ENCODE results near the gene FAM107A. TPM values are rescaled to one million over a fixed set of nuclear protein-coding genes. Genes with fewer than 3 reads are reported as not detected.

FAM107A gene
- total RNA-seq, 1 donor from 2014 or later = 2.3 TPM

GRCh38 chr3:58576716-58577115 lies 475 bp downstream of the FAM107A start:
- Mint-ChIP-seq H3K27ac (ENCODE audit: unreplicated experiment) (no peak overlapping the region), H3K4me3 (no peak overlapping the region), H3K36me3 (ENCODE audit: low read depth) (no peaks in the 10 kb centered on the region), H3K27me3 (ENCODE audit: low read depth) (peaks cover 15% of the 10 kb centered on the region), H3K9me3 (peaks cover 1% of the 10 kb centered on the region), H3K4me1 (peaks cover 51% of the 10 kb centered on the region)
- TF ChIP-seq CTCF (conservative IDR thresholded peaks at IDR 0.05) = no peak
- DNase-seq (ENCODE audit: low read depth, low spot score) = no peak

GRCh38 chr3:58575971-58576652 lies 1.1 kb downstream of the FAM107A start:
- TF ChIP-seq CTCF (conservative IDR thresholded peaks at IDR 0.05) = no peak
- H3K36me3 Mint-ChIP-seq (ENCODE audit: low read depth) = no peaks in the 10 kb centered on the region
- no peak overlapping the region for H3K27ac Mint-ChIP-seq (ENCODE audit: unreplicated experiment)
- no peak for DNase-seq (ENCODE audit: low read depth, low spot score)
- H3K4me1 Mint-ChIP-seq = peaks cover 45% of the 10 kb centered on the region
- H3K27me3 Mint-ChIP-seq (ENCODE audit: low read depth) = peaks cover 11% of the 10 kb centered on the region
- H3K9me3 Mint-ChIP-seq = peaks cover 3% of the 10 kb centered on the region
- H3K4me3 Mint-ChIP-seq = no peak overlapping the region

- no peak for TF ChIP-seq CTCF (conservative IDR thresholded peaks at IDR 0.05)
- DNase-seq (ENCODE audit: low read depth, low spot score) = no peak
- Mint-ChIP-seq H3K36me3 (ENCODE audit: low read depth) (no peaks in the 10 kb centered on the region), H3K9me3 (peaks cover 3% of the 10 kb centered on the region), H3K4me1 (peaks cover 34% of the 10 kb centered on the region), H3K27ac (ENCODE audit: unreplicated experiment) (peak overlapping the region; percentile 86), H3K27me3 (ENCODE audit: low read depth) (peaks cover 11% of the 10 kb centered on the region), H3K4me3 (no peak overlapping the region)
Measured at GRCh38 chr3:58574682-58575081, 2.5 kb downstream of the FAM107A start.

- DNase-seq (ENCODE audit: low read depth, low spot score) = no peak
- no peak for TF ChIP-seq CTCF (conservative IDR thresholded peaks at IDR 0.05)
- Mint-ChIP-seq H3K27ac (ENCODE audit: unreplicated experiment) (no peak overlapping the region), H3K4me1 (peaks cover 31% of the 10 kb centered on the region), H3K9me3 (peaks cover 3% of the 10 kb centered on the region), H3K4me3 (no peak overlapping the region), H3K36me3 (ENCODE audit: low read depth) (no peaks in the 10 kb centered on the region), H3K27me3 (ENCODE audit: low read depth) (peaks cover 11% of the 10 kb centered on the region)
Measured at GRCh38 chr3:58574106-58574505, 3.1 kb downstream of the FAM107A start.

- no peak for DNase-seq (ENCODE audit: low read depth, low spot score)
- peak overlapping the region; percentile 57 for H3K27ac Mint-ChIP-seq (ENCODE audit: unreplicated experiment)
- peaks cover 31% of the 10 kb centered on the region for H3K4me1 Mint-ChIP-seq
- peaks cover 11% of the 10 kb centered on the region for H3K27me3 Mint-ChIP-seq (ENCODE audit: low read depth)
- no peaks in the 10 kb centered on the region for H3K36me3 Mint-ChIP-seq (ENCODE audit: low read depth)
- peaks cover 3% of the 10 kb centered on the region for H3K9me3 Mint-ChIP-seq
- no peak overlapping the region for H3K4me3 Mint-ChIP-seq
- TF ChIP-seq CTCF (conservative IDR thresholded peaks at IDR 0.05) = no peak
Measured at GRCh38 chr3:58573640-58574039, 3.6 kb downstream of the FAM107A start.

All from neural crest cell (in vitro differentiated cells).